HG02885 (cell line): ENCODE measurements around the gene CDK5RAP3.
A peak's percentile ranks its signal among the peaks of the same experiment; 100 is the strongest.
"Not testable (repeated sequence)": the region's sequence is repeated elsewhere in the genome, so short reads cannot be mapped to it uniquely, and the experiment has no call there.

Experiments
- ATAC-seq: cut with Tn5 transposase; IDR thresholded peaks from one replicate; pipeline ENCODE4 v1.9.1; 2021; ENCODE audit warnings: mild to moderate bottlenecking; ENCODE audit not compliant: unreplicated experiment, poor library complexity

The CDK5RAP3 gene

GRCh38 chr17:47994724-47995123, 23.8 kb downstream of the CDK5RAP3 start:
- ATAC-seq = no peak

GRCh38 chr17:47995241-47995935, 24.5 kb downstream of the CDK5RAP3 start:
- no peak for ATAC-seq

- no peak for ATAC-seq
These were observed 25.3 kb downstream of the CDK5RAP3 start for GRCh38 chr17:47996201-47996600.

- no peak for ATAC-seq
These were observed 26.7 kb downstream of the CDK5RAP3 start for GRCh38 chr17:47997586-47997985.

GRCh38 chr17:47998044-47998443, 27.1 kb downstream of the CDK5RAP3 start:
- no peak for ATAC-seq

GRCh38 chr17:47999582-47999981, 28.7 kb downstream of the CDK5RAP3 start:
- ATAC-seq = no peak

- no peak for ATAC-seq
These were observed 30.3 kb downstream of the CDK5RAP3 start for GRCh38 chr17:48001197-48001596.

GRCh38 chr17:48001657-48002056, 30.7 kb downstream of the CDK5RAP3 start:
- ATAC-seq = not testable (repeated sequence)

- no peak for ATAC-seq
These were observed 31.5 kb downstream of the CDK5RAP3 start for GRCh38 chr17:48002266-48002915.

- ATAC-seq = no peak
These were observed 32.1 kb downstream of the CDK5RAP3 start for GRCh38 chr17:48002916-48003416.

- ATAC-seq = no peak
These were observed 32.7 kb downstream of the CDK5RAP3 start for GRCh38 chr17:48003417-48004151.

- ATAC-seq = no peak
These were observed 34.1 kb downstream of the CDK5RAP3 start for GRCh38 chr17:48004983-48005382.

GRCh38 chr17:48006936-48007709, 36.2 kb downstream of the CDK5RAP3 start:
- no peak for ATAC-seq

GRCh38 chr17:48010193-48010592, 39.3 kb downstream of the CDK5RAP3 start:
- no peak for ATAC-seq

- ATAC-seq = peak; percentile 46
These were observed 40.7 kb downstream of the CDK5RAP3 start for GRCh38 chr17:48011405-48012150.

GRCh38 chr17:48012151-48012520, 41.2 kb downstream of the CDK5RAP3 start:
- peak; percentile 50 for ATAC-seq

- ATAC-seq = no peak
These were observed 41.7 kb downstream of the CDK5RAP3 start for GRCh38 chr17:48012654-48013053.

GRCh38 chr17:48013876-48014594, 43.1 kb downstream of the CDK5RAP3 start:
- no peak for ATAC-seq

GRCh38 chr17:48014595-48015111, 43.7 kb downstream of the CDK5RAP3 start:
- no peak for ATAC-seq
